ENCODE data around the gene CHRNB2. TPM values are rescaled to one million over a fixed set of nuclear protein-coding genes. Genes with fewer than 3 reads are reported as not detected.

CHRNB2 gene
- total and polyA plus RNA-seq, 4 donors: 0.06 to 0.21 (median 0.08) TPM

DNA sequence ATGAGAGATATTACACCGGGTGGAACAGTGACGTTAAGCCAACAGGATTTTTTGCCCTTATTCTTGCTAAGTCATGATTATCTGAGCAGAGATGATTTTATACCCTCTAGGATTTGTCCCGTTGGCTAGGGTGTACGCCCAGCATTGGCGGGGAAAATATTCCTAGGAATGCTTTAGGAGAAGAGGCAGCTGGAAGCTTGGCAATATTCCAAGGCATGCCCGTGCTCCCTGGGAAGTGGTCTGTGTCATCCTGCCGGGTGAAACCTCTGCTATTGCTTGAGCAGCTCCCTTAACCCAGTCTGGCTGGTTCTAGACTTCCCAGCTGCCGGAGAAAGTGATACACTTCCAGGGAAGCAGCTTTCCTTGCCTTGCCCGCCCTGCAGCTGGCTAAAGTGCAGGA is 16.2 kb downstream of the CHRNB2 start:
- ATAC-seq (ENCODE audit: insufficient read depth, low FRiP score) (no peak), DNase-seq (peak; percentile 70 to 75 (median 73))
- Histone ChIP-seq H3K9me3 (ENCODE audit: control insufficient read depth in 4 of 4, insufficient read depth in 3 of 4, low read length in 3 of 4) (no peaks in the 10 kb centered on the region), H3K36me3 (ENCODE audit: control insufficient read depth in 4 of 4, insufficient read depth in 4 of 4, low read length in 4 of 4) (peaks cover 53 to 79% (median 64%) of the 10 kb centered on the region in 4 donors), H3K27me3 (ENCODE audit: control insufficient read depth in 3 of 3, insufficient read depth in 3 of 3, low read length in 2 of 3) (no peaks in the 10 kb centered on the region), H3K4me1 (ENCODE audit: control insufficient read depth in 5 of 5, insufficient read depth in 5 of 5, low read length in 5 of 5) (peaks cover 0 to 9% (median 0%) of the 10 kb centered on the region in 5 donors), H3K27ac (ENCODE audit: low read depth in 1 of 2, low read length in 1 of 2) (no peak overlapping the region), H3K4me3 (no peak overlapping the region), H3K9ac (ENCODE audit: insufficient read depth in 1 of 2, low read length in 2 of 2) (no peak overlapping the region)
- WGBS, 2 donors: 70 to 80% methylated on average over 9 of the region's 9 CpGs
- TF ChIP-seq, protein P1, sequence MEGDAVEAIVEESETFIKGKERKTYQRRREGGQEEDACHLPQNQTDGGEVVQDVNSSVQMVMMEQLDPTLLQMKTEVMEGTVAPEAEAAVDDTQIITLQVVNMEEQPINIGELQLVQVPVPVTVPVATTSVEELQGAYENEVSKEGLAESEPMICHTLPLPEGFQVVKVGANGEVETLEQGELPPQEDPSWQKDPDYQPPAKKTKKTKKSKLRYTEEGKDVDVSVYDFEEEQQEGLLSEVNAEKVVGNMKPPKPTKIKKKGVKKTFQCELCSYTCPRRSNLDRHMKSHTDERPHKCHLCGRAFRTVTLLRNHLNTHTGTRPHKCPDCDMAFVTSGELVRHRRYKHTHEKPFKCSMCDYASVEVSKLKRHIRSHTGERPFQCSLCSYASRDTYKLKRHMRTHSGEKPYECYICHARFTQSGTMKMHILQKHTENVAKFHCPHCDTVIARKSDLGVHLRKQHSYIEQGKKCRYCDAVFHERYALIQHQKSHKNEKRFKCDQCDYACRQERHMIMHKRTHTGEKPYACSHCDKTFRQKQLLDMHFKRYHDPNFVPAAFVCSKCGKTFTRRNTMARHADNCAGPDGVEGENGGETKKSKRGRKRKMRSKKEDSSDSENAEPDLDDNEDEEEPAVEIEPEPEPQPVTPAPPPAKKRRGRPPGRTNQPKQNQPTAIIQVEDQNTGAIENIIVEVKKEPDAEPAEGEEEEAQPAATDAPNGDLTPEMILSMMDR (IDR thresholded peaks at IDR 0.05; ENCODE audit: control extremely low read depth, extremely low read depth): no peak

DNA sequence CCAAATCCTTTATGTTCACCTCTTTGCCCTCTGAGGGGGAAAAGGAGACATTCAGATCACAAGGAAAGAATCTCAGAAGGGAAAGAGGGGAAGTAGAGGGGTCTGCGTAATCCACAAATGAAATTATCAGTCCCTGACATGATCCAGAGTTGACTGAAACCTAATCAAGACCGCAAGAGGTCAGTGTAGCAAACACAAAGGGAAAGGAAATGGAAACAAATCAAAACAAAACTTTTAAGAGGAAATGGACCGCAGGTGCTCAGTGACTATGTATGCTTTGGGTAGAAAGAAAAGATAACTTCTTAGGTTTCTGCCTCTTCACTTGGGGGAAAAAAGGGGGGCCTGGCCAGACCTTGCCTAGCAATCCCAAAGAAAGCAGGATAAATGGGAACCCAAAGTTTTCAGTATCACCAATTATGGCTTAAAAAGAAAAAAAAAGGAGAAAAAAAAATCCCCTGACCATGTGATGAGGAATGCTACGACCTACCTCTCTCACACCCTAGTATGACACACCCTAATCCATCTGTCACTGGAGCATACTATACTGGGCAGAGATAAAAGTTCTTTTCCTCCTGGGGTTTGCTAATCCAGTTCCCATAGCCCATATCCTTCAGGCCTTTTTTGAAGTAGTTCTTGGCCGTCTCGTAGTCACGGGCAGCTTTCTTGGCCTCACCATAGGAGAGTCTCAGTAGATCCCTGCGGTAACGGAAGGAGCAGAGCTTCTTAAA is 16.9 kb downstream of the CHRNB2 start:
- 83 to 89% methylated on average over 9 of the region's 9 CpGs for WGBS, 2 donors
- Histone ChIP-seq H3K4me3 (no peak overlapping the region), H3K27ac (ENCODE audit: low read depth in 1 of 2, low read length in 1 of 2) (no peak overlapping the region), H3K9ac (ENCODE audit: insufficient read depth in 1 of 2, low read length in 2 of 2) (no peak overlapping the region), H3K9me3 (ENCODE audit: control insufficient read depth in 4 of 4, insufficient read depth in 3 of 4, low read length in 3 of 4) (no peaks in the 10 kb centered on the region), H3K27me3 (ENCODE audit: control insufficient read depth in 3 of 3, insufficient read depth in 3 of 3, low read length in 2 of 3) (no peaks in the 10 kb centered on the region), H3K36me3 (ENCODE audit: control insufficient read depth in 4 of 4, insufficient read depth in 4 of 4, low read length in 4 of 4) (peaks cover 59 to 82% (median 70%) of the 10 kb centered on the region in 4 donors), H3K4me1 (ENCODE audit: control insufficient read depth in 5 of 5, insufficient read depth in 5 of 5, low read length in 5 of 5) (peaks cover 0 to 9% (median 0%) of the 10 kb centered on the region in 5 donors)
- no peak for ATAC-seq (ENCODE audit: insufficient read depth, low FRiP score)
- DNase-seq: no peak
- TF ChIP-seq, protein P1 (IDR thresholded peaks at IDR 0.05; ENCODE audit: control extremely low read depth, extremely low read depth): no peak

DNA sequence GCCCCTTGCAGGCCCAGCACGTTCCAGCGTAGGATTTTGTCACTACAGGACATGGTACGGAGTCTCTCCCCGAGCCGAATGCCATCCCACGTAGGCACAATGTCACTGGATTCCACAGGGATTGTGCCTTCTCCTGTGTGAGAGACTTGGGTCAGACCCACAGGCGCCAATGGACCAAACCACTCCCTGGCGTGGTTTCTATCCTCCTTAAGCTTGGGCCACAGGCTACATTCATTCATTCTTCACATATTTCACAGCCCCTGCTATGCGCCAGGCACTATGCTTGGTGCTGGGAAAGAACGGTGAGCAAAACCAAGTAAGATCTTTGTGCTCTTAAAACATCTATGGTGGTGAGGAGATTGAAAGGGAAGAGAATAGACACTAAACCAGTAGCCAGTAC is 18.7 kb downstream of the CHRNB2 start:
- TF ChIP-seq, protein P1 (IDR thresholded peaks at IDR 0.05; ENCODE audit: control extremely low read depth, extremely low read depth): no peak
- Histone ChIP-seq H3K27ac (ENCODE audit: low read depth in 1 of 2, low read length in 1 of 2) (no peak overlapping the region), H3K36me3 (ENCODE audit: control insufficient read depth in 4 of 4, insufficient read depth in 4 of 4, low read length in 4 of 4) (peaks cover 65 to 79% (median 77%) of the 10 kb centered on the region in 4 donors), H3K4me3 (no peak overlapping the region), H3K9ac (ENCODE audit: insufficient read depth in 1 of 2, low read length in 2 of 2) (no peak overlapping the region), H3K9me3 (ENCODE audit: control insufficient read depth in 4 of 4, insufficient read depth in 3 of 4, low read length in 3 of 4) (no peaks in the 10 kb centered on the region), H3K4me1 (ENCODE audit: control insufficient read depth in 5 of 5, insufficient read depth in 5 of 5, low read length in 5 of 5) (peaks cover 0 to 9% (median 0%) of the 10 kb centered on the region in 5 donors), H3K27me3 (ENCODE audit: control insufficient read depth in 3 of 3, insufficient read depth in 3 of 3, low read length in 2 of 3) (no peaks in the 10 kb centered on the region)
- DNase-seq (no peak), ATAC-seq (ENCODE audit: insufficient read depth, low FRiP score) (no peak)
- 92 to 94% methylated on average over 10 of the region's 10 CpGs for WGBS, 2 donors

Data from lung (tissue), 12 donors.